Neutrophil (primary cell): ENCODE measurements around the gene BBOF1.

Source experiments
- H3K27ac ChIP-seq: fragments of 200-600 bp; sonication (generic); 2 replicates; pipeline ENCODE4 v1.5.1; 2016; ENCODE audit warnings: mild to moderate bottlenecking, moderate library complexity
- H3K27me3 ChIP-seq: fragments of 200-600 bp; sonication (generic); 2 replicates; pipeline ENCODE4 v1.6.0; 2016; ENCODE audit warnings: mild to moderate bottlenecking
- H3K36me3 ChIP-seq: fragments of 200-600 bp; sonication (generic); 2 replicates; pipeline ENCODE4 v1.5.1; 2017
- H3K4me1 ChIP-seq, 2 experiments: fragments of 200-600 bp in 1 of 2; sonication (generic) in 1 of 2; 1 replicate in 1 of 2; 2 replicates in 1 of 2; pipeline versions ENCODE4 v1.5.1 to v1.6.1; 2013 to 2016; ENCODE audit warnings: low read depth in 1 of 2, low read length in 1 of 2, mild to moderate bottlenecking in 1 of 2, moderate library complexity in 1 of 2; ENCODE audit not compliant: control insufficient read depth in 1 of 2, insufficient read depth in 1 of 2
- H3K4me3 ChIP-seq, 2 experiments: fragments of 200-600 bp in 1 of 2; sonication (generic) in 1 of 2; 1 replicate in 1 of 2; 2 replicates in 1 of 2; pipeline ENCODE4 v1.5.1; 2013 to 2016; ENCODE audit warnings: low read depth in 1 of 2, low read length in 1 of 2, mild to moderate bottlenecking in 1 of 2, moderate library complexity in 1 of 2
- H3K9me3 ChIP-seq: fragments of 200-600 bp; sonication (generic); 2 replicates; pipeline ENCODE4 v1.5.1; 2016
- TF ChIP-seq, protein P1 (sequence below): fragments of 200-600 bp; sonication (generic); IDR thresholded peaks from 2 replicates; pipeline ENCODE4 v1.5.1; 2016; ENCODE audit warnings: antibody characterized with exemption

Gene BBOF1

DNA sequence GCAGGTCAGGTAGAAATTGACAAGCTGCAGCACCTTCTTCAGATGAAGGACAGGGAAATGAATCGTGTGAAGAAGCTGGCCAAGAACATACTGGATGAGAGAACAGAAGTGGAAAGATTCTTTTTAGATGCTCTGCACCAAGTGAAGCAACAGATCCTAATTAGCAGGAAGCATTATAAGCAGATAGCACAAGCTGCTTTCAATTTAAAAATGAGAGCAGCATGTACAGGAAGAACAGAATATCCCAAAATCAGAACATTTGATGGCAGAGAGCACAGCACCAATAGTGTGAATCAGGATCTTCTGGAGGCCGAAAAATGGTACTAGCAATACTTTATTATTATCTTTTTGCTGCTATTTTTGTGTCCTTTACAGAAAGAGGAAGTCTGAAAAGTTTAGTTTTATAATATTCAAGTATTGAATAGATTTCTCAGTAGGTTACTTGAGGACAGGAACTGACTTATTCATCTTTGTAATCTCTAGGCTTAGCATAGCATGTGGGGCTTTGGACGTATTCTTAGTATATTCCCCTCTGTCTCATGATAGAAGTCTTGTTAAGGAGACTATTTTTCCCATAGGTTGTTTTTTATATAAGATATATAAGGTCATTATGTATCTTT lies 30.8 kb downstream of the BBOF1 start:
- Histone ChIP-seq H3K9me3 (no peaks in the 10 kb centered on the region), H3K27ac (no peak overlapping the region), H3K4me1 (no peaks in the 10 kb centered on the region), H3K27me3 (no peaks in the 10 kb centered on the region), H3K36me3 (no peaks in the 10 kb centered on the region), H3K4me3 (no peak overlapping the region)
- TF ChIP-seq, protein P1, sequence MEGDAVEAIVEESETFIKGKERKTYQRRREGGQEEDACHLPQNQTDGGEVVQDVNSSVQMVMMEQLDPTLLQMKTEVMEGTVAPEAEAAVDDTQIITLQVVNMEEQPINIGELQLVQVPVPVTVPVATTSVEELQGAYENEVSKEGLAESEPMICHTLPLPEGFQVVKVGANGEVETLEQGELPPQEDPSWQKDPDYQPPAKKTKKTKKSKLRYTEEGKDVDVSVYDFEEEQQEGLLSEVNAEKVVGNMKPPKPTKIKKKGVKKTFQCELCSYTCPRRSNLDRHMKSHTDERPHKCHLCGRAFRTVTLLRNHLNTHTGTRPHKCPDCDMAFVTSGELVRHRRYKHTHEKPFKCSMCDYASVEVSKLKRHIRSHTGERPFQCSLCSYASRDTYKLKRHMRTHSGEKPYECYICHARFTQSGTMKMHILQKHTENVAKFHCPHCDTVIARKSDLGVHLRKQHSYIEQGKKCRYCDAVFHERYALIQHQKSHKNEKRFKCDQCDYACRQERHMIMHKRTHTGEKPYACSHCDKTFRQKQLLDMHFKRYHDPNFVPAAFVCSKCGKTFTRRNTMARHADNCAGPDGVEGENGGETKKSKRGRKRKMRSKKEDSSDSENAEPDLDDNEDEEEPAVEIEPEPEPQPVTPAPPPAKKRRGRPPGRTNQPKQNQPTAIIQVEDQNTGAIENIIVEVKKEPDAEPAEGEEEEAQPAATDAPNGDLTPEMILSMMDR: no peak

DNA sequence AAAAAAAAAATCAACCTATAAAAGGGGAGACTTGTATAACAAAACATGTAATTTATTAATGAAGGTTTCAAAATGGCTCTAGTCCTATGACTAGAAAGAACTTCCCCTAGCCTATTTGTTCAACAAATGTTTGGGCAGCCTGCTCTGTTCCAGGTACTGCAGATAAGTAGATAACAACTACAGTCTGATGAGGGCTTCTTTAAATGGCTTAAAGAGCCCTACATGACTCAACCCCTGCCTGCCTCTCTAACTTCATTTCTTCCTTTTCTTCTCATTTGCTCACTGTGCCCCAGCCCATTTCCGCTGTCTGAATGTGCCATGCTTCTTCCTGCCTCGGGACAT lies 43.6 kb downstream of the BBOF1 start:
- H3K4me1 ChIP-seq: no peaks in the 10 kb centered on the region
- TF ChIP-seq, protein P1: no peak
- no peaks in the 10 kb centered on the region for H3K27me3 ChIP-seq
- H3K36me3 ChIP-seq: peaks cover 64% of the 10 kb centered on the region
- no peaks in the 10 kb centered on the region for H3K9me3 ChIP-seq
- H3K4me3 ChIP-seq: no peak overlapping the region
- H3K27ac ChIP-seq: no peak overlapping the region

DNA sequence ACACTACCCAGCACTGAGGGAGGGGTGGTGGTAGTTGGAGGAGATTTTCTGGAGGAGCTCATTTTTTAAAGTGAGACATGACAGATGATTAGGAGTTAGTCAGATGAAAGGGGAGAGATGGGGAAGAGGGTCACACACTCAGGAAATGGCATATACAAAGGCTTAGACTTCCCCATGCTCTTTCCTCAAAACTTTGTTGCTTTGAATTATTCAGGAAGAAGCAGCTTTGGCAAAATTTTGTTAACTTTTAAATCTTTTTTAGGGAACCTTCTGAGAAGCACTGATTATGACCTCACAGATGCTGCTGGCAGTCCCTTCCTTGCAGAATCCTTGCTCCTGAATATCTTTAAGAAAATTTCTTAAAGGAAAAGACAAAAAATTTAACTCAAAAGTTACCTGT lies 45.3 kb downstream of the BBOF1 start:
- Histone ChIP-seq H3K27me3 (no peaks in the 10 kb centered on the region), H3K4me1 (no peaks in the 10 kb centered on the region), H3K27ac (no peak overlapping the region), H3K36me3 (peaks cover 65% of the 10 kb centered on the region), H3K9me3 (no peaks in the 10 kb centered on the region), H3K4me3 (no peak overlapping the region)
- TF ChIP-seq, protein P1: no peak

- TF ChIP-seq, protein P1: no peak
- H3K27me3 ChIP-seq: no peaks in the 10 kb centered on the region
- H3K36me3 ChIP-seq: peaks cover 64% of the 10 kb centered on the region
- H3K9me3 ChIP-seq: no peaks in the 10 kb centered on the region
- H3K4me1 ChIP-seq: no peaks in the 10 kb centered on the region
- H3K4me3 ChIP-seq: no peak overlapping the region
- no peak overlapping the region for H3K27ac ChIP-seq
Observed at GRCh38 chr14:74064883-74065282, 45.7 kb downstream of the BBOF1 start.

DNA sequence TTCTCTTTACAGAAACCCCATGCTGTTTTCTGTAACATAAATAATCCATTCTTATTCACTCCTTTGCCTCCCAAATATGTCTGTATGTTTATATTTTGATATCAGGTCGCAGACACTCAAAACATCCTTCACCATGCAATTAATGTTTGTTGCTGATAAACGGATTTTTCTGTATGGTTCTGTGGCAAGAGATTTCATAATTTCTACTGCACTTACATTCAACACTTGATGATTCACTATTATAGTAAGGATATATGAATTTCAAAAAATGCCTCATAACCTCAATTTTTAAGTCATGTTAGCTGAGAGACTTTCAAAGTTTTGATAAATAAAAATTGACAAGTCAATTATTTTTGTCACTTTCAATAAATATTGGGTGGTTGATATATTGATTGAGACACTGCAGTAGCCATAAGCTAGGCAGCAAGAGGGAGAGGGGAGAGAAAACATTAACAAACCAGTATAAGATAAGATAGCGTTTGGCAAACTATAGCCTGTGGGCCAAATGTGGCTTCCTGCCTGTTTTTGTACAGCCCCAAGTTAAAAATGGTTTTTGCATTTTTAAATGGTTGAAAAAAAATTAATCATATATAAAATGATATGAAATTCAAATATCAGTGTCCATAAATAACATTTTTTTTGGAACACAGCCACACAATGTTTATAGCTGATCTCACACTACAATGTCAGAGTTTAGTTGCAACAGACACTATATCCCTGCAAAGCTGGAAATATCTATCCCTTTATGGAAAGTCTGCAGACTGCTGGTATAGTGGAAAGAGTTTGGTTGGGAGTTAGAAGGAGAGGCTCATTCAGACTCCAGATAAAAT lies 46.8 kb downstream of the BBOF1 start:
- H3K27me3 ChIP-seq: no peaks in the 10 kb centered on the region
- H3K4me3 ChIP-seq: no peak overlapping the region
- no peaks in the 10 kb centered on the region for H3K9me3 ChIP-seq
- TF ChIP-seq, protein P1: no peak
- H3K4me1 ChIP-seq: no peaks in the 10 kb centered on the region
- H3K36me3 ChIP-seq: peaks cover 55% of the 10 kb centered on the region
- no peak overlapping the region for H3K27ac ChIP-seq
